DMS114 treated with DMSO at 0.1 percent for 48 hours (cell line): Measurements from ENCODE around the gene SNX30.

Experiments used
- DNase-seq: peaks from one replicate; lab custom pipeline; 2025; ENCODE audit not compliant: unreplicated experiment; lab: John Stamatoyannopoulos, UW

Gene SNX30

DNA sequence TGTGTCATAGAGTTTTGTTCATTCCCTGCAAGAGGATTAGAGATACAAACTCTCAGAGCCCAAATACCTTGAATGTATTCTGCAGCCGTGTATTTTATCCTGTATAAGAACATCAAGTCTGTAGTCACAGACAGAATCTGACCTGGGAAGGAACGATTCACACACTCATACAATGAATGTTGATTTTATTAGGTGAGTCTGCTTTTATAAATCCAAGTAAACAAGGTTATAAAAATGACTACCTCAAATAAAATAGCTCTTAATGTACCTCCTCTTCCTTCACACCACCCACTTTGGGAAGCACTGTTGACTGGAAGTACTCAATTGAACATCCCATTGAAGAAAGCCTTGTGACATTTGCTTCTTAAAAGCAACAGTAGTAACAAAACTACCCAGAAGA lies 128.2 kb downstream of the SNX30 start:
- no peak for DNase-seq

DNA sequence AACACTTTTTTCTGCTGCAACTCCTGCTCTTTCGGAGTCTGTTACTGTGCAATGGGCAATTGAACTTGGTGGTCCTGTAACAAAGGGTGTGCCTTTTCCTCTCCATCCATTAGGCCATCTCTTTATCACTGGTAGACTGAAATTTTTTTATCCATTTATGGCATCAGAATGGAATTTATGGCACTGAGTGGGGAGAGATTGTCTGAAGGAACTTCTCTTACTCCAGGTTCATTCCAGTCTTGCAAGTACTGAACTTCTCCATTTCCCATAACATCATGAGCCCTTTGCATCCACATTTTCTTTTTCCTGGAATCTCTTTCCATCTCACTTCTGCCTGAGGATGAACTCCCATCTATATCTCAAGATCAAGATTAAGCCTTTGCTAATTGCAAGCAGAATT lies 130.1 kb downstream of the SNX30 start:
- no peak for DNase-seq

DNA sequence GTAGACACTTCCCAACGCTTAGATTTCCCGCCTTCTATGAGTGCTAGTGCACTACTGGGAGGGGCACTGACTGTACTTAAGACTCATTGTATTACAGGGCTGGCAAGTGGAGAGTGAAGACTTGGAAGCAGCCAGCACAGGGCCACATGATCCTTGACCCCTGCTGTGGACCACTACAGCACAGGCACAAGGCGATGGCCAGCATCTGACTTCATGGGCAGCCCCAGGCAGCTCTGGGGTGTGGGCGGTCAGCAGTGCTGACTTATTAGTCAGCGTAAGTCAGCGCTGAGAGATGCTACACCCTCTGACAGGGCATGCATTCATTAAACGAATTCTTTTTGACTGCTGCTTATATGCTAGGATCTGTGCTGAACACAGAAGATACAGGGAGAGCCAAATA lies 130.8 kb downstream of the SNX30 start:
- no peak for DNase-seq

DNA sequence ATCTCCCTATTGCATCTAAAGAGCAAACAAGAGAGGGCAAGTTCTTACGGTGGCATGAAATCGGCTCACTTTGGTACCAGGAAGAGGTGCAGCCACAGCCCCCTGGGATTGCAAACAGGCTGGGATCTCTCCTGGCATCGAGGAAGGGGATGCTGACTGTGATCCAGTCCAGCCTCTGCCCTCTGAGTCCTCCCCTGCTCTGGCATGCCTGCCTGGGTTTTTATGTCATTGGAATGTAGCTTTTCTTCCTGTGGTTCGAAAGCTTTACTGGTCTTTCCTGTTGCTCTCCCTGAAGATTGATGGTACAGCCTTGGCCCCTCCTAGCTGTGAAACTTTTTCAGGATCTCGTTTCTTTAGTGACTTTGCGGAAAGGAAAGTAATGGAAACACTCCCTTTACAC lies 133.5 kb downstream of the SNX30 start:
- no peak for DNase-seq

DNA sequence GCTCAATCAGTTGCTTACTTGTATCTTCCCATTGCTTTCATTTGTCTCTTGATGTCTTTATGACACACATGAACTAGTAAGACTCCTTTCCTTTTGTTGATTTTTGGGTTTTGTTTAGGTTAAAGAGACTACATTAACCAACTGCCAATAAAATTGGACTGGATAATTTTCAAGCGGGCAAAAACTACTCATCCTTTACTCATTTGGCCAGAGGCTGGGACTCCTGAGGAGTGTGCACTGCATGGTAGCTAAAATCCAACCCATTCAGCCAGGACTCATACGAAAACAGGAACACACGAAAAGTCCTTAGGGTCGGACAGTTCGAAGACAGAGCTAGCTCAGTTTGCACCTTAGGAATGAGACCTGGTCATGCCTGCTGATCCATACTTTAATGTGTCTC lies 134.2 kb downstream of the SNX30 start:
- DNase-seq, result no peak

DNA sequence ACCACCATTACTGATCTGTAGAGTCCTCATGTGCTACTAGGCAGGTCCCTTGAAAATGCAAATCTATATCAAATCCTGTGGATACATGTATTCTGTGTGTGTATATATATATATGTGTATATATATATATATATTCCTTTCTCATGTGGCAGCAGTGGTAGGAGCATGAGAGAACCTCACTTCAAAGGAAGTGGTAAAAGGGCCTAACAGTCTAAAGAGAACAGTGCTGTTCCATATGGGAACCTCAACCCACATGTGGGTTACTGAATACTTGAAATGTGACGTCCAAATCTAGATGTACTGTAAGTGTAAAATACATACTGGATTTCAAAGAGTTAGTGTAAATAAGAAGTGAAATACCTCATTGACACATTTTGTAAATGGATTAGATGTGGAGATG lies 134.8 kb downstream of the SNX30 start:
- DNase-seq, result no peak

DNA sequence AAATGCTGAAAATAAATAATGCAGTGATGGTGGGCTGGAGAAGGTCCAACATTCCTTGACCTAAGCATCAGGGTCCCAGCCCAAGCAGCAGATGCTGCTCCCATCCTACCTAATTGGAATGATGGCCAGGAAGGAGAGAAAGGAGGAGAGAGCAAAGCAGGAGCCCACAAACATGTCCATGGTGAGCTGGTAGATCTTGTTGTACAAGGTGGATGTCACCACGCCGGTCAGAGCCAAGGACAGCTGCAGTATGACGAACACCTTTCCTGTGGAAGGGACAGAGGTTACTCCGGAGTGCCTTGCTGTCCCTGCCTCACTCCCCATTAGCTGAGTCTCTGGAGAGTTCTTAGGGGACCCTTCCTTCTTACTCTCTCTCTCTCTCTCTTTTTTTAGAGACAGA lies 135.8 kb downstream of the SNX30 start:
- DNase-seq, result no peak

DNA sequence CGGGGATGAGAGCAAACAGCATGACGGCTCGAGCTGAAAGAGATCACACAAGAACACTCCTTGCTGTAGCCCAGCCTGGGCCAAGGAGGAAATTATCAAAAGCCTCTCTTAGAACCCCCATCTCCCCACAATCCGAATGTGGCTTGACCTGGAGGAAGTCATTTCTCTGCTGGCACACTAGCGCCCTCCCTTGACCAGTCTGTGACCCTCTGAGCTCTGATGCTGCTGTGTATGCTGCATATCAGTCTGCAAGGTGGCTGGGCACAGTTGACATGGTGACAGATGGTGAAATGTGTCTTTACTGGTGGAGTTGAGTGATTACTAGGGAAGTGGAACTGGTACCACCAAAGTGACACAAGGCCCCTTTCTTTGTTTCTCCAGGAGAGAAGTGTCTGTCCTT lies 136.8 kb downstream of the SNX30 start:
- DNase-seq, result no peak

DNA sequence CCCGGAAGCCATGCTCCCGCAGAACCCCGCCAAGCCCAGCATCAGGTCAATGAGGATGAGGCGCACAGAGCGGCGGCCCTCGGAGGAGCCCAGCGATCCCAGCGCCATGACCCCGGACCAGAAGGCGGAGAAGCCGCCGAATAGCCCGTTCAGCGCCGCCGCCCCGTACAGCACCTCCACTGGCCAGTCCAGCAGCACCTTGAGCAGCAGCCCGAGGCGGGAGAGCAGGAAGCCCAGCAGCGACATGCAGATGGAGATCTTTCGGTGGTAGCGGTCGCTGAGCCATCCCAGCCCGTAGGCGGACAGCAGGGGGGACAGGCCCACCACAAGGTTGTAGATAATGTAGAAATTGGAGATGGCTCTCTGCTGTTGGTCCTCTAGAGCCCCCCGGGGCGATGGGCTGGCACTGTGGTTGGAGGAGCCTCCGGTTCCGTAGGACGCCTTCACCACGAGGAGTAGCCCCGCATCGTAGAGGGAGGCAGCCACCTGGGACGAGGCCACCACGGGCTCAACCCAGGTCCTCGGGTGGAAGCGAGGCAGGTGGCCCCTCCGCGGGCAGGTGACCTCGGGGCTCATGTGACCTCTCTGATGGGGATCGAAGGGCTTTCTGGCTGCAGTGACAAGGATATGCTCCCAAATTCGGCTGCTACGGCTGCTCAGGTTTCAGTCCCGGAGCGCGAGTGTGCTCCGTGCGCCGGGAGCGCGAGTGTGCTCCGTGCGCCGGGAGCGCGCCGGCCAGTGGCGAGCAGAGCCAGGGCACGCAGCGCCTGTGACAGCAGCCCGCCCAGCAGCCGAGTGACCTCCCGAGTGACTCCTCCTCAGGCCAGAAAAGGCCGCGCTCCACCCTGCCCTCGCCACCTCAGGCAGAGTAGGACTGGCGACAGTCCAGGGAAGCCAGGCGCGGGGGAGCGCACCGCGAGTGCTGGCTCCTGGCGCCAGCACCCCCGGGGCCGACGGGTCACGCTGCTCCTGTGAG lies 139.8 kb downstream of the SNX30 start, which contains the start of gene SLC46A2:
Gene SLC46A2 (minus strand): TSS at position 771 of the 976 bp plus-strand sequence. CDS start 195 bp downstream, at position 576.
- DNase-seq, result no peak

DNA sequence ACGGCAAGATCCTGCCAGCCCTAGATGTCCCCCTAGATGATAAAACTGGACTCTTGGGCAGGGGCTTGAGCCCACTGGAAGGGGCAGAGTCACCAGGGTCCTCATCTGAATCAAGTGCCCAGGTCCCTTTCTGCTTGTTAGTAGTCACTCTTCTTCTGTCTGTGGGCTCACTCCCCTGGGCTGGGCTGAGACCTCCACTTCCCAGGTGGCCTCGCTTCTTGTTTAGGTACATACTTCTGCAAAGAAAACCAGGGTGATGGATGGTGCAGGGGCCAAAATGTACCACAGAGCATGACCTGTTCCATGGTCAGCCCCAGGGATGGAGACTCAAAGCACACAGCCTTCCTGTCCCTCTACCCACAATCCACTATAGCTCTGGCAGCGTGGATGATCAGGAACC lies 141.0 kb downstream of the SNX30 start:
- no peak for DNase-seq

DNA sequence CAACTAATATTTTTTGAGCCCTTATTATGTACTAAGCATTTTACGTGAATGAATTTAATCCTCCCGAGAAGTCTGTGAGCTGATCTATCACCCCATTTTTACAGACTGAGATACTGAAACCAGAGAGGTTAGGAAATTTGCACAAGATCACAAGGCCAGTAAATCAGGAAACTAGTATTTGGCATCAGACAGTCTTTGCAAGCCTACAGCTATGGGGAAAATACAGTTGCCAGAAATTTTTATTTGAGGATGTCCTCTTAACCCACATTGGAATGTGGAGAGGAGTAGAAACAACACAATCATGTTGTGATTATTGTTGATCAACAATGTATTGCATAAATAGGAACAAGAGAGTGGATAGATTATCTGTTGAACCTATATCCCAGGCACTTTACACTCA lies 142.4 kb downstream of the SNX30 start:
- no peak for DNase-seq

DNA sequence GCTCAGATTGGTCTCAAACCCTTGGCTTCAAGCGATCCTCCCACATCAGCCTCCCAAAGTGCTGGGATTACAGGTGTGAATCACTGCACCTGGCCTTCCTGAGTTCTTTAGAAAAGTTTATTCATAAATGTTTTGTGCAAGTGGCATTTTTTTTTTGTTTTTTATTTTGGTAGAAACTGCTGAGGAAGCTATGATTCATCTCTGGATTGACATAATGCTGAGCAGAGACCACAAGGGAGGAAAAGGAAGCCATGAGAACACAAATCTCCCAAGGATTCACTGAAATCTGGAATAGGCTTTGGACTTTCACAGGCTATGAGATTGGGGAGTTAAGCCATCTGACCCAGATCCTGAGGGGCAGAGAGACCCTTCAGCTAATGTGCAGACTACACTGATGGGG lies 143.5 kb downstream of the SNX30 start:
- DNase-seq, result no peak

DNA sequence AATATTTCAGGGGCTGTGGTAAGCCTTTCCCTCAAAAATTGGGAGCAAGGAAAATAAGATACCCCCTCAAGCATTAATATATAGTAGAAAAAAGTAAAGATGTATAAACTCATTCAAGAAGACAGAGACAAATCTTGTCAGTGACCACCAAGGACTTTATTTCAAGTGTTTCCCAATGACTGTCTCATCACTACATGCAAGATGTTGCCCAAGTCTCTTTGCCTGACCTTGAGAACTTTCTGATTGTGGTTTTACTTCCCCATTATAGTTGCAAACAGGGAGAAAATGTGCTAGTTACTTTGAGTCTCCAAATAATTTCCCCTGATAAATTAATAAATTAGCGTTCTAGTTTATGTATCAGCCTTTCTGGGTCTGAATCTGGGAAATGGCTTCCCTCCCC lies 144.1 kb downstream of the SNX30 start:
- no peak for DNase-seq

DNA sequence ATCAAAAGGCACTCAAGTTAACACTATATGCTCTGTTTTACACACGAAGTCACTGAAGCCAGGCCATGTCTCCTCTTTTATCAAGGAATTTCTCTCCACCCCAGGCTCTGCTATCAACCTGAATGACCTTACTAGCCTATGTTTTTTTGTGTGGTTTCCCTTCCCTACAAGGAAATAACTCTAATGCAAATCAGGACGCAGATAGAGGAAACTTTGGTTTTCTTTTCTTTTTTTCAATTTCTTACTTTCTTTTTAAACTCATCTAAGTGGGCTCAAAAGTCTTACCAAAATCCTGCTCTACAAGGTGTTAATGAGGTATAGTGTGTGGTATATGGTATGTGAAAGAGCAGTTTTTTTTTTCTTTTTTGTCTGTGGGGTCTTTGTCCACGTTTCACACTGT lies 145.6 kb downstream of the SNX30 start:
- DNase-seq, result no peak

DNA sequence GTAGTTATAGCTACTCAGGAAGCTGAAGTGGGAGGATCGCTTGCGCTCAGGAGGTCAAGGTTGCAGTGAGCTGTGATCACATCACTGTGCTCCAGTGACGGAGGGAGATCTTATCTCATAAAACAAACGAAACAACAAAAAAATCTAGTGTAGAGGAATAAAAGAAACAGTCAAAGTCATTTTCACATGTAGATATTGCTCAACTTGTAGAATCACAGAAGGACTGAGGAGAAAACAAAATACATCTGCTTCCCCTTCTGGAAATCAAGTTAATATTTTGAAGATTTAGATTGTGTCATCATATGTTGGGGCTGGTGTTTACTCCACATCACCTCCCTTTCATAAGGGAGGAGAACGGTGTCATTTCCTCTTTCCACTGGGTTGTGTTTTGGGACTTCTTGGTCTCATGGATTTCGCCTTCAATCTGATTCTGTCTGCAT lies 148.3 kb downstream of the SNX30 start:
- DNase-seq, result no peak

DNA sequence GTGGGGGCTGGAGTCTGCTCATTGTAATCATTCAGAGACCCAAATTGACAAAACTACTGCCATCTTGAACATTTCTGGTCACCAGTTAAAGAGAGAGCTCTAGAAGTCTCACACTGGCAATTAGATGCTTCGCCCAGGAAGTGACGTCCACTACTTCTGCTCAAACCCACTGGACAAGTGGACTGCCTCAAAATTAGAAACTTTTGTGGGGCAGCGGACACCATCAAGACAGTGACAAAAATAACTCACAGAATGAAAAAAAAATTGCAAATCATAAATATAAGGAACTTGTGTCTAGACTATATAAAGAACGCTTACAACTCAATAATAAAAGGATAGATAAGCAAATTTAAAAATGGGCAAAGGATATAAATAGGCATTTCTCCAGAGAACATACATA lies 149.9 kb downstream of the SNX30 start:
- DNase-seq, result no peak

DNA sequence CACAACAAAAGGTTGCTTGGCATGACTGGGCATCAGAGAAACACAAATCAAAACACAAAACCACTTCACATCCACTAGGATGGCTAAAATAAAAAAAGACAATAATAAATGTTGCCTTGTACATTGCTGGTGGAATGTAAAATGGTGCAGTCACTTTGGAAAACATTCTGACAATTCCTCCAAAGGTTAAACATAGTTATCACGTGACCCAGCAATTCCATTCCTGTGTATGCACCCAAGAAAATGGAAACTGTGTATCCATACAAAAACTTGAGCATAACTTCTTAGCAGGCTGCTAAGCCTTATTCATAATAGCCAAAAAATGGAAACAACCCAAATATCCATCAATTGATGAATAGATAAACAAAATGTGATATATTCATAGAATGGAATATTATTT lies 150.3 kb downstream of the SNX30 start:
- DNase-seq, result no peak

DNA sequence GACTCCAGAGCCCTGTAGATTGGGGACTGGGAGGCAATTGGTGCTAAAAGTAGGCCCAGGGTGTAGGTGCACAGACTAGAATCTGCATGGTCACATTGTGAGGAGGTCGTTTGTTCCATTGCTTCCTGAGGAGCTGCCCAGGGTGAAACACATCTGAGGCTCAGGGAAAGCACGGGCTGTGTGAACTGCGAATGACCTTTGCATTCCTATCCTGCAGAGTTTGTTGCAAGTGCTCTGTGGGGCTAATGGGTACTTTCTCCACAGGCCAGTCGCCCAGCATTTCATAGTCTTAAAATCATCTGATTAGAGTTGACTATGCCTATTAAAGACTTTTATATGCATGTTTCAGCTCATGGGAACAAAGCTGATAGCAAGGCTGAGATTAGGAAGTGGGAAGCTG lies 154.5 kb downstream of the SNX30 start:
- DNase-seq, result no peak

DNA sequence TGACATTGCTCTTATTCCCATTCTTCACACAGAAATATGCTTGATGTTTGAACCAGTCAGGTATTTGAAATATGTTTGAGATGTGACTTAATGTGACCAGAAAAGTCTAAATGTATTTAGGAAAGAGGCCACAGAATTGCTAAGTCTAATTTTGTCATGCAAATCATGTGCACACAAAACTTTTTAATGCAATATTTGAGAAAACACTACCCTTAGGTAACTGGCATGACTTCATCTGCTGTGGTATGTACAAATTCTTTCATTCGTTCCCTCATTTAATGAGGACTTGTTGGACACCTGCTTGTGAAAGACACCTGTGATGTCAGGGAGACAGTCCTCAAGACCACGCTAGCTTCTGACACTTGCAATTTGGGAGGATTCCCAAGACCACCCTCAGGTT lies 161.2 kb downstream of the SNX30 start:
- DNase-seq, result no peak

DNA sequence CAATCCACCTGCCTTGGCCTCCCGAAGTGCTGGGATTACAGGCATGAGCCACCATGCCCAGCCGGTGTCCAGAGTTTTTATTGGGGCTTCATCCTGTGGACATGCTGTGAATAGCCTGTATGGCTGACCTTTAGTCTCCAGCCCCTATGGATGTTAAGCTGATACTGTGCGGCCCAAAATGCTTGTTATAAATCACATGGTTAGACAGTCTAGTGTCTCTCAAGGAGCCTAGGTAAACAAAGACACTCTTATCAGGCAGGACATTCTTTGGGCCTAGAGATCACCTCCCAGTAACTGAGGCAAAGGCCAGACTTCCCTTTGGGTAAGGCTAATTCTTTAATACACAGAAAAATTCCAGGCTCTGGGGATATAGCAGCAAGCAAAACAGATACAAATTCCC lies 162.1 kb downstream of the SNX30 start:
- no peak for DNase-seq

DNA sequence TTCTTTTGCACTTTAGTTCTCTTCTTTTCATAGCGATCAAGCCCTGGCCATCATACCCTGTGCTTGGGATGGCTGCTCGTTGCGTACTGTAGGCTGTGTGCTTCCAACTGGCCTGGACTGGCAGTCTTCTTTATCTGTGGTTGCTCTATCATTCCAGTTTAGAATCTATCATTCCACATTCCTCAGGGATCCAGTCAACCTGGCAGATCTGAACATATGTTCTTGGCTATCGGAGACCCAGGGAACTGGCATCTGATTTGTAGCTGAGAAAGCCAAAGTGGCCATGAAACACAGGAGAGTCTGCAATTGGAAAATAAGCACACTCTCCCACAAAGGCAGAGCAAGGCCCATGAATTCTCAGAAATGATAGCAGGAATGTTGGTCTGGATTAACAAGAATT lies 162.8 kb downstream of the SNX30 start:
- no peak for DNase-seq

DNA sequence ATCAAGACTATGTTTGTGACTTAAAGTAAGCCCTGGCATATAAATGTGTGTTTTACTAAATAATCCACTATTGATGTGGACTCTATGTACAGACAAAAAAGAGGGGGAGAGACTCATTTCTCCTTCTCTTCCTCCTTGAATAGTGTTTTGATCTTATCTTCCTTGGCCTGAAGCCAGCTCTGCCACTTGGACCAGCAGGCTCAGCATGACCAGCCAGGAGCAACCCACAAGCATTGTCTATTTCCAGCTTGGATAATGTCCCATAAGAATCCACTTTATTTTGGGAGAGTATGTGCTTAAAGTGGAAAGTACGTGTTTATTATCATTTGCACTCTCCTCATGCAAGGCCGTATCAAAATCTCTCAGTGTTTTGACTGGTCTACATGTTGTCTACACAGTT lies 164.0 kb downstream of the SNX30 start:
- no peak for DNase-seq
